DND-41 (cell line): Measurements from ENCODE around the gene DBP.

ENCODE experiments used
- CTCF ChIP-seq: IDR thresholded peaks from 2 replicates; pipeline ENCODE4 v1.5.1; 2012; ENCODE audit warnings: borderline replicate concordance, low read length, moderate library complexity, mild to moderate bottlenecking; ENCODE audit not compliant: poor library complexity, severe bottlenecking; ENCODE audit errors: extremely low read depth
- EZH2 ChIP-seq: IDR thresholded peaks from 3 replicates; pipeline ENCODE4 v1.6.1; 2012; ENCODE audit warnings: borderline replicate concordance, low read depth, mild to moderate bottlenecking, moderate library complexity, low read length, inconsistent platforms; ENCODE audit not compliant: severe bottlenecking

GRCh38 chr19:48616491-48617056, 20.6 kb downstream of the DBP start:
- TF ChIP-seq CTCF (no peak), EZH2 (no peak)
